Endothelial cell of umbilical vein (primary cell): ENCODE results near the gene GREB1. TPM values are rescaled to one million over a fixed set of nuclear protein-coding genes. Genes with fewer than 3 reads are reported as not detected.

Experiments
- BruUV-seq: library from RNA; stranded (reverse); fragments of 400-500 nt; replicated peaks from 2 replicates; lab custom pipeline; 2021; lab: Mats Ljungman, UMichigan
- CTCF ChIA-PET: fragments of 300-600, 350-600 bp; sonication (Branson Sonifier 250); formaldehyde crosslinking; loops from one replicate; lab custom pipeline; 2021; ENCODE audit warnings: antibody characterized with exemption, inconsistent platforms; lab: Charles Lee
- POLR2A ChIA-PET: fragments of 300-600, 350-600 bp; sonication (Branson Sonifier 250); formaldehyde crosslinking; loops from one replicate; lab custom pipeline; 2021; ENCODE audit warnings: antibody characterized with exemption, inconsistent platforms; lab: Charles Lee
- DNase-seq: peaks from one replicate; pipeline ENCODE4 v3.0.0-alpha.2; 2011; ENCODE audit warnings: low read depth, low spot score
- FAIRE-seq: peaks from 2 replicates; lab custom pipeline; 2011; peaks lifted over from hg19 to GRCh38; lab: Jason Lieb, UNC
- H2AFZ ChIP-seq: 2 replicates; pipeline ENCODE4 v1.6.0; 2012; ENCODE audit warnings: low read depth, low read length, control low read depth, inconsistent platforms
- H3K27ac ChIP-seq: 2 replicates; pipeline ENCODE4 v1.5.1; 2011; ENCODE audit warnings: low read depth, mild to moderate bottlenecking, control low read depth, low read length, moderate library complexity; ENCODE audit not compliant: insufficient read depth
- H3K27me3 ChIP-seq, 2 experiments: 2 replicates each; pipeline versions ENCODE4 v1.6.0 to v1.6.1; 2011; ENCODE audit warnings: low read length in 2 of 2, mixed read lengths in 1 of 2; ENCODE audit not compliant: control insufficient read depth in 2 of 2, insufficient read depth in 2 of 2
- H3K36me3 ChIP-seq, 2 experiments: 2 replicates in 1 of 2; 3 replicates in 1 of 2; pipeline ENCODE4 v1.5.1; 2011; ENCODE audit warnings: low read length in 2 of 2, mild to moderate bottlenecking in 1 of 2, moderate library complexity in 1 of 2; ENCODE audit not compliant: control insufficient read depth in 2 of 2, insufficient read depth in 2 of 2; ENCODE audit errors: extremely low read depth in 1 of 2
- H3K4me1 ChIP-seq: 3 replicates; pipeline ENCODE4 v1.5.1; 2011; ENCODE audit warnings: mild to moderate bottlenecking, low read length; ENCODE audit not compliant: control insufficient read depth, insufficient read depth; ENCODE audit errors: extremely low read depth
- H3K4me2 ChIP-seq: 2 replicates; pipeline ENCODE4 v1.6.1; 2011; ENCODE audit warnings: low read length, control low read depth, mixed read lengths; ENCODE audit not compliant: insufficient read depth
- H3K4me3 ChIP-seq, 3 experiments: fragments of 200-600 bp in 1 of 3; sonication (generic), shearing (Covaris generic) in 1 of 3; replicated peaks in 1 of 3; 2 replicates each; pipeline ENCODE4 v1.5.1; 2011 to 2016; ENCODE audit warnings: control low read depth in 3 of 3, low read length in 3 of 3, mild to moderate bottlenecking in 2 of 3, inconsistent platforms in 1 of 3, low read depth in 1 of 3, moderate library complexity in 1 of 3; ENCODE audit not compliant: insufficient read depth in 1 of 3
- H3K79me2 ChIP-seq: 2 replicates; pipeline ENCODE4 v1.6.0; 2012; ENCODE audit warnings: low read length, inconsistent platforms; ENCODE audit not compliant: control insufficient read depth, insufficient read depth
- H3K9ac ChIP-seq: replicated peaks from 2 replicates; pipeline ENCODE3; 2011; ENCODE audit warnings: low read length, control low read depth; ENCODE audit not compliant: insufficient read depth; ENCODE audit errors: extremely low read depth
- H3K9me1 ChIP-seq: replicated peaks from 3 replicates; pipeline ENCODE4 v1.6.0; 2011; ENCODE audit warnings: mild to moderate bottlenecking, low read length; ENCODE audit not compliant: control insufficient read depth, insufficient read depth; ENCODE audit errors: extremely low read depth
- H3K9me3 ChIP-seq: replicated peaks from 2 replicates; pipeline ENCODE4 v1.5.1; 2012; ENCODE audit warnings: low read length, inconsistent platforms; ENCODE audit not compliant: control insufficient read depth, insufficient read depth
- H4K20me1 ChIP-seq: replicated peaks from 2 replicates; pipeline ENCODE3; 2011; ENCODE audit warnings: mild to moderate bottlenecking, low read length; ENCODE audit not compliant: control insufficient read depth, insufficient read depth; ENCODE audit errors: extremely low read depth
- CTCF ChIP-seq, 2 donors: IDR thresholded peaks; 1 replicate in 1 of 2; 2 replicates in 1 of 2; pipeline ENCODE4 v1.5.1; 2011; ENCODE audit warnings: low read length in 2 of 2, mild to moderate bottlenecking in 2 of 2, moderate library complexity in 2 of 2, control low read depth in 1 of 2, inconsistent platforms in 1 of 2, low read depth in 1 of 2; ENCODE audit not compliant: insufficient read depth in 1 of 2; ENCODE audit errors: extremely low read depth in 1 of 2
- EZH2 ChIP-seq: IDR thresholded peaks from 2 replicates; pipeline ENCODE4 v1.6.1; 2012; ENCODE audit warnings: borderline replicate concordance, low read depth, mild to moderate bottlenecking, moderate library complexity, low read length, inconsistent platforms; ENCODE audit not compliant: severe bottlenecking
- FOS ChIP-seq: IDR thresholded peaks from 2 replicates; pipeline ENCODE4 v1.6.1; 2011; ENCODE audit warnings: mild to moderate bottlenecking, low read length, moderate library complexity, borderline replicate concordance; ENCODE audit not compliant: insufficient read depth
- GATA2 ChIP-seq: IDR thresholded peaks from 2 replicates; pipeline ENCODE4 v1.7.0; 2011; ENCODE audit warnings: low read depth, mild to moderate bottlenecking, moderate library complexity, mixed read lengths, low read length; ENCODE audit not compliant: insufficient read length, insufficient read depth
- JUN ChIP-seq: IDR thresholded peaks from 2 replicates; pipeline ENCODE4 v1.6.1; 2011; ENCODE audit warnings: borderline replicate concordance, low read depth; ENCODE audit not compliant: insufficient read length, insufficient read depth
- MAX ChIP-seq: IDR thresholded peaks from 2 replicates; pipeline ENCODE4 v1.6.1; 2011; ENCODE audit not compliant: insufficient read depth, insufficient read length
- MYC ChIP-seq: IDR thresholded peaks from one replicate; pipeline ENCODE4 v1.6.1; 2011; ENCODE audit warnings: mild to moderate bottlenecking, low read depth, low read length
- POLR2A ChIP-seq: IDR thresholded peaks from 2 replicates; pipeline ENCODE4 v1.6.1; 2012; ENCODE audit warnings: low read depth, mild to moderate bottlenecking, control low read depth, low read length
- POLR2AphosphoS5 ChIP-seq: IDR thresholded peaks from 2 replicates; pipeline ENCODE4 v1.6.1; 2012; ENCODE audit warnings: low read depth, mild to moderate bottlenecking, control low read depth, low read length, moderate library complexity; ENCODE audit not compliant: insufficient read depth
- dilution Hi-C: fragments of 300-500 bp; cut with MboI; formaldehyde crosslinking; loops from one replicate; pipeline ENCODE4 v1.15.0; 2019; ENCODE audit warnings: low sequenced_read_pairs; ENCODE audit not compliant: extremely low pct_ligation_motif_present
- intact Hi-C: fragments of 100-400 bp; cut with micrococcal nuclease; formaldehyde crosslinking; loops from one replicate; pipeline ENCODE4 v1.10.0; 2022
- polyA plus RNA-seq, 4 experiments: library from polyadenylated mRNA; depleted of rRNA in 3 of 4; stranded (reverse) in 3 of 4; unstranded in 1 of 4; fragments of >200 nt; gene quantifications; 2 replicates each; pipeline versions ENCODE4 v1.2.1 to v1.2.3, GENCODE V29; 2011 to 2012; ENCODE audit warnings: missing spikeins in 1 of 4
- total RNA-seq: library from RNA; stranded (reverse); gene quantifications from 2 replicates; pipeline ENCODE4 v1.2.3, GENCODE V29; 2021

The GREB1 gene
- total and polyA plus RNA-seq, 2 donors (not counting 3 experiments of a cell fraction or from before 2014, with no cell fraction given): 0.17 to 0.58 TPM

- no peaks in the 10 kb centered on the region for H3K9me1 ChIP-seq
- H3K36me3 ChIP-seq: no peaks in the 10 kb centered on the region
- ChIA-PET POLR2A (interaction anchor here (0.6 kb wide), 1 partner anchor 155 kb away, joined by 3 read pairs; no protein-coding TSS in a partner anchor), CTCF (interaction anchor here (1.9 to 2.3 kb wide), 2 partner anchors 13 to 15 kb away, joined by 8 to 11 read pairs; no protein-coding TSS in a partner anchor)
- H3K4me2 ChIP-seq: no peak overlapping the region
- no peak overlapping the region for H3K9ac ChIP-seq
- no peak for FAIRE-seq
- no peak overlapping the region for H3K27ac ChIP-seq
- H3K79me2 ChIP-seq: no peaks in the 10 kb centered on the region
- no TSS peak for BruUV-seq
- peaks cover 11% of the 10 kb centered on the region for H3K4me1 ChIP-seq
- no peaks in the 10 kb centered on the region for H4K20me1 ChIP-seq
- H2AFZ ChIP-seq: no peak overlapping the region
- no peak for DNase-seq
- H3K27me3 ChIP-seq: peaks cover 0 to 2% of the 10 kb centered on the region in 2 experiments
- H3K9me3 ChIP-seq: no peaks in the 10 kb centered on the region
- dilution Hi-C loops (no loop called here), intact Hi-C loops (no loop called here)
- TF ChIP-seq POLR2A: no peak
- no peak for TF ChIP-seq POLR2AphosphoS5
- no peak for TF ChIP-seq CTCF (IDR thresholded peaks at IDR 0.05; ENCODE audit: extremely low read depth in 1 of 2, insufficient read depth in 1 of 2, low read depth in 1 of 2, low read length in 2 of 2)
- no peak for TF ChIP-seq MYC
- no peak for TF ChIP-seq GATA2
- no peak for TF ChIP-seq EZH2
- no peak for TF ChIP-seq JUN
- no peak for TF ChIP-seq MAX
- TF ChIP-seq FOS: no peak
- no peak overlapping the region for H3K4me3 ChIP-seq
Observed at GRCh38 chr2:11597538-11598225, 63.8 kb downstream of the GREB1 start.
